Measurements from ENCODE around the gene PPP2R2D.
A peak's percentile ranks its signal among the peaks of the same experiment; 100 is the strongest.

The PPP2R2D gene

GRCh38 chr10:131900350-131901152, at the start of gene PPP2R2D:
Gene PPP2R2D (plus strand): TSS chr10:131901008. CDS start chr10:131901149, 141 bp downstream.
- DNase-seq, result peak; percentile 95

- no peak for DNase-seq
Measured at GRCh38 chr10:131851346-131851745, 49.5 kb upstream of the PPP2R2D start.

- DNase-seq, result no peak
Measured at GRCh38 chr10:131852176-131852822, 48.5 kb upstream of the PPP2R2D start.

DNA sequence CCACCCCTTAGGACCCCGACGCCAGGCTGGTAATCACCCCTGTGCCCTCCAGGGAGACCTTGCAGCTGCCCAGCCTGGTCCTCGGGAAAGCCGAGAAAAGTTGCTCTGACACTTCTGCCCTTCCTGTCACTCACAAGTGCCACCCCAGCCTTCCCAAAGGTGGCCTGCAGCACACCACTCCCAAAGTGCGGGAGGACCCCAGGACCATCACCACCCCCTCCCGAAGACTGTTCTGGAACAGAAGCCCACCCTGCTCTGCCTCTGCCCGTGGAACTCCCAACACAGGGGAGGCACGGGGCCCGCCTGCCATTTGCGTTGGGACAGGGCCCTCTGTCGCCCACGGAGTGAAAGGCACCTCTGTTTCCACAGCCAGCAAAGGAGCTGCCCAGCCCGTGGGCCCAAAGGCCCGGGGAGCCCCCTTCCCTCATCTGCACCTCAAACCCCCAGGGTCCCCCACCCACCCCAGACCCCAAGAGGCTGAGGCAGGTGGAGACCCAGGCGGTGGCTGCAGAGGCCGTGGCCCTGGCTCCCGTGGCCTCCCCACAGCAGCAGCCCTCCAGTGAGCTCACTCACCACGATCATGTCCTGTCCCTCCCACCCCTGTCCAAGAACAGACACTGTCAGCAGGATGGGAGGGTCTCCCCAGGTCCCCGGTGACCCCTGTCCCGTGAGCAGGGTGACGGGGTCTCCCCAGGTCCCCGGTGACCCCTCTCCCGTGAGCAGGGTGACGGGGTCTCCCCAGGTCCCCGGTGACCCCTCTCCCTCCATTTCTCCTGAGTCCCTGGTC, 47.8 kb upstream of the PPP2R2D start:
- DNase-seq, result no peak

DNA sequence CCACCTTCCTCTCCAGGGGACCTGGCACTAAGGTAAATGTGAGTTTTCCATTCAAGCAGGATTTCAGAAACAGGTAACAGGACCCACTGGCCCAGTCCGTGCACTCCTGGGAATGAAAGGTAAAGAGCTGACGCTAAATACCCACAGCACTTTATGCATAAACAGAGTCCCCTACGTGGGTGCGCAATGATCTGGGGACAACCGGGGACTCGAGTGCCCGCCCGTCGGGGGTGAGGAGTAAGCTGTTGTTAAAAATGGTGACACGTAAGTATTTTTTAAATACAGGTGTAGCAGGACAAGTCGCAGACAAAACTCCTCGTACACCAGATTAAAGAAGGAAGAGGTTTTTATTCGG, 47.2 kb upstream of the PPP2R2D start:
- DNase-seq, result no peak

DNA sequence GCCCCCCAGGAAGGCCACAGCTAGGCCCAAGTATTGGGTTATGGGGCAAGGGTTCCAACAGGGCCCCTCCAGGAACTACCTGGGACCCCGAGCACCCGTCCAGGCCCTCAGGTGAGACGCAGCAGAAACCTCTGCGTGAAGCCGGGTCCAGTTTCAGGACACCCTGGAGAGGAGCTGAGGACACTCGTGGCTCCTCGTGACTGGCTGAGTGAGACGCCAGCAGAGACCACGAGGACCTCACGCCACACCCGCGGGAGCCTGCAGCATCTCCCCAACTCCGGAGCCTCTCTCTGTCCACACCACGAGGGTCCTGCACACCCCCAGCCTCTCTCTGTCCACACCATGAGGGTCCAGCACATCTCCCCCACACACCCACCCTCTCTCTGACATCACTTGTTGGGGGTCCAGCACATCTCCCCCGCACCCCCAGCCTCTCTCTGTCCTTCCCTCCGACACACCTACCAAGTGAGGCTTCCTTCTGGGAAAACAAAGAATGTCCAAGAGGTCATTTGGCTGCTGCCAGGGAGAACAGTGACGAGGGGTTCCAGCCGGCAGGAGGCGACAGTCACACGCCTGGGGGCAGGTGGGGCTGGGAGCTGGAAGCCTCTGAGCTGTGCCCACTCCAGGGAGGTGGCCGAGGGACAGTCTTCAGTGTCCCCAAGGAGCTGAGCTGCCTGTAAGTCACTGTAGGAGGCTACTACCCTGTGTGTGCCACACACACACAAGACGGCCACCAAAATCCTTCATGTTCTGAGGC, 46.1 kb upstream of the PPP2R2D start:
- DNase-seq, result no peak

DNA sequence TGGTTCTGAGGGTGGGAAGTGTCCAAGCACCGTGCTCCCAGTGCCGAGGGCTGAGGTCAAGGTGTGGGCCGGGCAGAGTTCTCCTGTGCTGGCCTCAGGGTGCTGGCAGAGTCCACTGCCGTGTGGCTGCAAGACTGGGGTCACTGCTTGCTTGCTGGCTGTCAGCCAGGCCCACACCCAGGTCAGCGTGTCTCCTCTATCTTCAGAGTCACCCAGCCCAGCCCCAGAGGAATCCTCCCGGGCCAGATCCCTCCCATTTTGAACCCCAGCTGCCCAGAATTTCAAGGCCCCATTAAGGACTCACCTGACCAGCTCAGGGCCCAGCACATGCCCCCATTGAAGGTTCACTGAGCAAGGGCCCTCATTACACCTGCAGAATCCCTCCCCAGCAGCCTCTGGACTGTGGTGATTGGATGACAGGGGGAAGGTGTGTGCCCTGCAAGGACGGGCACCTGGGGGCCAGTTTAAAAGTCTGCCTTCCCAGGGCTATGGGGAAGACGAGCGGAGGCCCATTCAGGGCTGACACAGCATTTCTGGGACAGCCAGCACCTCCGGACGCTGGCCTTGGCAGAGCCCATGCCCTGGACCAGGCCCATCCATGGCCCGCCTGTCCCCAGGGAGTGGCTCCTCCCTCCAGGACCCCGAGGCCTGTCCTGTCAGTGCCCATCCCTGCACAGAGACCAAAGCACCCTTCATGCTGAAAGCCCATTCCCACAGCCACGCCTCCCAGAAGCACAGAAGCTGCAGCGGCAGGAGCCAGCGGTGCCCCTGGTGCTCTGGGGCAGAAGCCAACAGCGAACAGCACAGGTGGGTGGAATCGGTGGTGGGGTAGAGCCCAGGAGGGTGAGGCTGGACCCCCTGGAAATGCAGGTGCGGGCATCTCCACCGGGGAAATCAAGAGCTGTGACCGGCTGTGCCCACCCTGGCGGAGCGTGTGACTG, 45.1 kb upstream of the PPP2R2D start:
- no peak for DNase-seq

- no peak for DNase-seq
Measured at GRCh38 chr10:131856441-131857094, 44.2 kb upstream of the PPP2R2D start.

DNA sequence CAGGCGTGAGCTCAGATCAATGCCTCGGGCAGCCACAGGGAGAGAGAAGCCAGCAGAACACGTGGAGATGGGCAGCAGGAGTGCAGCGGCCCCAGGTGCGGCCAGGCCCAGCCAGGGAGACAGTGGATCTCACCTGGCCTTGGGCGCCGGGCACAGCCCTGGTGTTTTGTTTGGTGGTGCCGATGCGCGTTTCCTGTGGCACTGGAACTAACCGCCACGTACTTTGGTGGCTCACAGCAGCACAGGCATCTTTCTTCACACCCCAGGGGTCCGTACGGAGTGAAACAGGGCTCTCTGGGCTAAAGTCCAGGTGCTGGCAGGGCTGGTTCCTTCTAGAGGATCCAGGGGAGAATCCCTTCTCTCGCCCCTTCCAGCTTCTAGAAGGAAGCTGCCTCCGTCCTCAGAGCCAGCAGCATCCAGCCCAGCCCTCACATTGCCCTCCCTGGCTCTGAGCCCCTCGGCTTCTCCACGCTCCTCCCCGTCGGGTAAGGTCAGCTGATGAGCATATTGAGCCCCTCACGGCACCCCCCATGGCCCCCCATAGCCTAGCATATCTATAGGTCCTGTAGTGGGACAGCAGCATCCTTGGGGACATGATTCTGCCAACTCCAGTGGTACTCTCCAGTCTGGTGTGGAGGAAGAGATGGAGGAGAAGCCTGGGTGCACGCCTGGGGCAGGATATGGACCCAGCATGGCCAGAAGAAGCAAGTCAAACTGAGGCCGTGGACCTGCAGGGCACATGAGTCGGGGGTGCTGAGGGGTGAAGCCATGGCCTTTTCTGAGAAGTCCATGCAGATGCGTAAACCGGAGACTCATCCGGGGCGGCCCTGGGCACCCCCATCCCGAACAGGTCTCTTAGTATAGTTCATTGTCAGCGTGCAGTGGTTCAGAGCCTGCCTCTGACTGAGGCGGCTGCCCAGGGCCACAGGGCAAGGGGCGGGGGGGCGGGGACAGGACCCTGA, 43.4 kb upstream of the PPP2R2D start:
- DNase-seq, result no peak

DNA sequence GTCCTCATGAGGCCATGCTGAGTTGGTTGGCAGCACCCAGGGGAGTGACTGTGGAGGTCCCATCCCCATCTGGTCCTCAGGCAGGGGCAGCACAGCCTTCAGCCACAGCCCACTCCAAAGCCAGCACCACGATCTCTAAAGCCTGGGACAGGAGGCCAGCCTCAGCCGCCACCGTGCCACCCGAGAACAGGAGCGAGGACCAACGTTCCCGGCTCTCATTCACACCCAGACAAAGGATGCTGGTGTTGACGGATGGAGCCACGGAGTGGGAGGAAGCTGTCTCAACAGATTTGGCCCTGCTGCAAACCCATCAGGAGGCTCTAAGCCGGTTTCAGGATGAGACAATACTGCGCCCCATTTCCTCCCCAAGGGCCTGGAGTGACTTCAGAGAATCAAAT, 42.7 kb upstream of the PPP2R2D start:
- DNase-seq, result no peak

- DNase-seq, result no peak
Measured at GRCh38 chr10:131858583-131859340, 42.0 kb upstream of the PPP2R2D start.

- DNase-seq, result no peak
Measured at GRCh38 chr10:131859341-131860020, 41.3 kb upstream of the PPP2R2D start.

DNA sequence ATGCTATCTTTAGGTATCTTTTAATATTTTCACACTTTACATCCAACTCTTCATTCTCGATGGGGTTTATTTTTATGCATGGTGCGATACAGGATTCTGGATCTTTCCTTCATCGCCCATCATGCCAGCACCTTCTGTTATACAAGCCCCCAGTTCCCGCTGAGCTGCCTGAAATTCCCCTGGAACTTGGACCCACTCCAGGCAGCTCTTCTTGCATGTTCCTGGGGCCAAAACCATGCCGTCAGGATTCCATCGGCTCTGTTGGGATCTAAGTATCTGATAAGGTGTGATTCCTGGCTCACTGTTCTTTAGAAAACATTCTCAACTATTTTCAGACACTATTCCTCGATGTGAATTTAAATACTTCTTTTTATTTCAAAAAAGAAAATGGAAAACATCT, 40.5 kb upstream of the PPP2R2D start:
- no peak for DNase-seq

DNA sequence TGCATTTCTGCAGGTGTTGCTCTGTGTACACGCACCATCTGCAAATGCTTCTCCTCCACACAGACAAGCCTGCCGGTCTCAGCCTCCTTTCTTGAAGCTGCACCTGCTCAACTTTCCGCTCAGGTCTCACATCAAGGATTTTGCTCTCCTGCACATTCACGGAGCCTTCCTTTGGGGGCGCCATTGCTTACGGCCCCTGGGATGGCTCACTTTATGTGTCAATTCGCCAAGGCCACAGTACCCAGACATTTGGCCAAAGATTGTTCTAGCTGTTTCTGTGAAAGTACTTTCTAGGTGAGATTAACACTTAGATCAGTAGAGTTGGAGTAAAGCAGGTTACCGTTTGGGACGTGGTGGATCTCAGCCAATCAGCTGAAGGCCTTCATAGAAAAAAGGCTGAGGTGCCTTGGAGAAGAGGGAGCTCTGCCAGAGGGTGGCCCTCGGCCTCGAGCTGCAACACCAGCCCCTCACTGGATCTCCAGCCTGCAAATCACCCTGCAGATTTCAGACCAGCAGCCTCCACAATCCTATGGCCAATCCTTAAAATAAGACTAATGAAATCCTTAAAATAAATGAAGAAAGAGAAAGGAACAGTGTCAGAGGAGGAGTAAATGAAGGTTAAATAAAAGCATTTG, 39.9 kb upstream of the PPP2R2D start:
- DNase-seq, result no peak

- DNase-seq, result no peak
Measured at GRCh38 chr10:131862548-131862947, 38.3 kb upstream of the PPP2R2D start.

DNA sequence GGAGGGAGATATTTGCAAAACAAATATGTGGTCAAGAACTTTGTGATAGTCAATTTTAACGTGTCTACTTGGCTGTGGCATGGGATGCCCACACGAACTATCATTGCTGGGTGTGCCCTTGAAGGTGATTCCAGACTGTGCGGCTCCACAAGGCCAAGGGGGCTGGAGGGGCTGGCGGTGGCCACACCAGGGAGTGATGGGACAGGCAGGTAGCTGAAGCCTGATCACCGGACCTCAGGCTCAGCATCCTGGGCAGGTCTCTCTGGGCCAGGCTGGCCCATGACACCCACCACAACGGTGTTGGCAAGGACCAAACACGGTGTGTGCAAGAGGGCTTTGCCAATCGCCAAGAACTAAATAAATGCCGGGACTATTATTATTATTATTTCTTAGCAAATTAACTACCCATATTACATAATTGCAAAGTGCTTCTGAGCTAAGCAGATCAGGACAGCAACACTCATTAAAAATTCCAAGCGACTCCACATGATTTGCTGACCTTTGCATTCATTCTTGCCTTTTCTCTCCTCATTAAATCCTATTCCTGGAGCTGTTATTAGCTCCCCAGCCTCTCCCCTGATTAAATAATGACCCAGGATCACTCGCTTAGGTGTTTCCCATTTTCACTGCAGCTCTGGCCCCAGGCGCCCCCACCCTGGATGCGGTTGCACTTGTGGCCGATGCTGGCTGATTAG, 35.4 kb upstream of the PPP2R2D start:
- DNase-seq, result no peak

DNA sequence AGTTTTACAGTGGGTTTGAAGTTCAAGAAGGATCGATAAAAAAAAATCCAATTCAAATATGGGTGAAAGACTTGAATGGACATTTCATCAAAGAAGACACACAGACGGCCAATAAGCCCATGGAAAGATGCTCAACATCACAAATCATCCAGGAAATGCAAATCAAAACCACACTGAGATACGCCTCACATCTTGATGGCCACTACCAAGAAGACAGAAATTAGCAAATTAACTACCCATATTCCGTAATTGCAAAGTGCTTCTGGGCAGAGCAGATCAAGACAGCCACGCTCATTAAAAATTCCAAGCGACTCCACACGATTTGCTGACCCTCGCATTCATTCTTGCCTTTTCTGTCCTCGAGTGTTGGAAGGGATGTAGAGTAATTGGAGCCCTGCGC, 34.1 kb upstream of the PPP2R2D start:
- no peak for DNase-seq

DNA sequence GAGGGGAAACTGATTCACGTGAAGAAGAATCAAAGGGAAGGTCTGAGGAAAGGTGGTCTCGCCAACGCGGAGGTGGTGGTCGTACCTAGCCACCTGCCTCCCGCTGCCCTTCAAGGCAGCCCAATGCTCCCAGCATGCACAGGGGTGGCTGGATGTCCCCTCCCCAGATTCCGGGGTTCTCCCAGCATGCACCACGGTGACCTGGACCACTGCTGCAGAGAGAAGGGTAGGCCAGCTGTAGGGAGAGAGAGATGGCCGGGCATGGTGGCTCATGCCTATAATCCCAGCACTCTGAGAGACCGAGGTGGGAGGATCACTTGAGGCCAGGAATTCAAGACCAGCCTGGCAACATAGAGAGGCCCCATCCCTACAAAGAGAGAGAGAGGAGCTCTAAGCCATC, 32.4 kb upstream of the PPP2R2D start:
- DNase-seq, result no peak
